GM19452 (cell line): Measurements from ENCODE around the gene NTNG1.

Experiments
- ATAC-seq: cut with Tn5 transposase; IDR thresholded peaks from one replicate; pipeline ENCODE4 v1.9.1; 2021; ENCODE audit not compliant: unreplicated experiment

NTNG1 gene

GRCh38 chr1:107323784-107324183 is 182.9 kb downstream of the NTNG1 start:
- no peak for ATAC-seq

GRCh38 chr1:107326824-107327445 is 186.1 kb downstream of the NTNG1 start:
- ATAC-seq, result no peak

GRCh38 chr1:107327446-107327845 is 186.6 kb downstream of the NTNG1 start:
- ATAC-seq, result no peak

- no peak for ATAC-seq
Measured at GRCh38 chr1:107328087-107328486, 187.2 kb downstream of the NTNG1 start.

- ATAC-seq, result no peak
Measured at GRCh38 chr1:107339775-107340174, 198.9 kb downstream of the NTNG1 start.

- ATAC-seq, result no peak
Measured at GRCh38 chr1:107342316-107342715, 201.5 kb downstream of the NTNG1 start.

GRCh38 chr1:107342768-107343167 is 201.9 kb downstream of the NTNG1 start:
- no peak for ATAC-seq

- no peak for ATAC-seq
Measured at GRCh38 chr1:107343601-107344000, 202.8 kb downstream of the NTNG1 start.

GRCh38 chr1:107344268-107344760 is 203.5 kb downstream of the NTNG1 start:
- no peak for ATAC-seq

GRCh38 chr1:107344836-107345235 is 204.0 kb downstream of the NTNG1 start:
- no peak for ATAC-seq

GRCh38 chr1:107352850-107353249 is 212.0 kb downstream of the NTNG1 start:
- ATAC-seq, result no peak

GRCh38 chr1:107357376-107357775 is 216.5 kb downstream of the NTNG1 start:
- ATAC-seq, result no peak

- no peak for ATAC-seq
Measured at GRCh38 chr1:107358619-107359327, 217.9 kb downstream of the NTNG1 start.

GRCh38 chr1:107359472-107360241 is 218.8 kb downstream of the NTNG1 start:
- ATAC-seq, result no peak

GRCh38 chr1:107362468-107363140 is 221.8 kb downstream of the NTNG1 start:
- no peak for ATAC-seq

- ATAC-seq, result no peak
Measured at GRCh38 chr1:107363154-107363553, 222.3 kb downstream of the NTNG1 start.

- ATAC-seq, result no peak
Measured at GRCh38 chr1:107365527-107366240, 224.8 kb downstream of the NTNG1 start.

GRCh38 chr1:107378426-107378825 is 237.6 kb downstream of the NTNG1 start:
- ATAC-seq, result no peak

- ATAC-seq, result no peak
Measured at GRCh38 chr1:107378866-107379265, 238.0 kb downstream of the NTNG1 start.

- no peak for ATAC-seq
Measured at GRCh38 chr1:107379826-107380225, 239.0 kb downstream of the NTNG1 start.
